Measurements from ENCODE around the gene CADPS. TPM values are rescaled to one million over a fixed set of nuclear protein-coding genes. Genes with fewer than 3 reads are reported as not detected.

Gene CADPS
- polyA plus RNA-seq, 1 experiment, result 0.12 TPM

GRCh38 chr3:62749130-62749529 lies 126.1 kb downstream of the CADPS start:
- Histone ChIP-seq H3K27ac (ENCODE audit: low read depth, low read length) (no peak overlapping the region), H3K4me3 (ENCODE audit: low read depth, low read length) (no peak overlapping the region), H3K9me3 (ENCODE audit: control insufficient read depth, insufficient read depth, low read length) (no peaks in the 10 kb centered on the region; the same call in 1 of the 2 replicates), H3K27me3 (ENCODE audit: control insufficient read depth, insufficient read depth, low read length) (no peaks in the 10 kb centered on the region)
- CTCF ChIA-PET, result no interaction called here
- POLR2A ChIA-PET, result no interaction called here
- no peak for DNase-seq (ENCODE audit: low read depth, low spot score)
- TF ChIP-seq CTCF (IDR thresholded peaks at IDR 0.05; ENCODE audit: low read depth, low read length), result no peak

- POLR2A ChIA-PET, result no interaction called here
- Histone ChIP-seq H3K27ac (ENCODE audit: low read depth, low read length) (no peak overlapping the region), H3K27me3 (ENCODE audit: control insufficient read depth, insufficient read depth, low read length) (no peaks in the 10 kb centered on the region), H3K9me3 (ENCODE audit: control insufficient read depth, insufficient read depth, low read length) (no peaks in the 10 kb centered on the region), H3K4me3 (ENCODE audit: low read depth, low read length) (no peak overlapping the region)
- no peak for DNase-seq (ENCODE audit: low read depth, low spot score)
- CTCF ChIA-PET, result no interaction called here
- no peak for TF ChIP-seq CTCF (IDR thresholded peaks at IDR 0.05; ENCODE audit: low read depth, low read length)
These were observed 137.8 kb downstream of the CADPS start for GRCh38 chr3:62737449-62737848.

- POLR2A ChIA-PET, result no interaction called here
- CTCF ChIA-PET, result interaction anchor here (0.6 kb wide), 1 partner anchor 266 kb away, joined by 3 read pairs; no protein-coding TSS in a partner anchor
- H3K4me3 ChIP-seq (ENCODE audit: low read depth, low read length), result no peak overlapping the region
- no peaks in the 10 kb centered on the region for H3K9me3 ChIP-seq (ENCODE audit: control insufficient read depth, insufficient read depth, low read length)
- H3K27ac ChIP-seq (ENCODE audit: low read depth, low read length), result no peak overlapping the region
- TF ChIP-seq CTCF (IDR thresholded peaks at IDR 0.05; ENCODE audit: low read depth, low read length), result no peak
- no peaks in the 10 kb centered on the region for H3K27me3 ChIP-seq (ENCODE audit: control insufficient read depth, insufficient read depth, low read length)
- no peak for DNase-seq (ENCODE audit: low read depth, low spot score)
These were observed 139.7 kb downstream of the CADPS start for GRCh38 chr3:62735510-62735909.

GRCh38 chr3:62732183-62732904 lies 142.9 kb downstream of the CADPS start:
- Histone ChIP-seq H3K9me3 (ENCODE audit: control insufficient read depth, insufficient read depth, low read length) (no peaks in the 10 kb centered on the region), H3K27me3 (ENCODE audit: control insufficient read depth, insufficient read depth, low read length) (no peaks in the 10 kb centered on the region), H3K27ac (ENCODE audit: low read depth, low read length) (no peak overlapping the region), H3K4me3 (ENCODE audit: low read depth, low read length) (no peak overlapping the region)
- no peak for TF ChIP-seq CTCF (IDR thresholded peaks at IDR 0.05; ENCODE audit: low read depth, low read length)
- DNase-seq (ENCODE audit: low read depth, low spot score), result no peak
- POLR2A ChIA-PET, result no interaction called here
- CTCF ChIA-PET, result no interaction called here

- DNase-seq (ENCODE audit: low read depth, low spot score), result no peak
- Histone ChIP-seq H3K9me3 (ENCODE audit: control insufficient read depth, insufficient read depth, low read length) (no peaks in the 10 kb centered on the region), H3K27ac (ENCODE audit: low read depth, low read length) (no peak overlapping the region), H3K4me3 (ENCODE audit: low read depth, low read length) (no peak overlapping the region), H3K27me3 (ENCODE audit: control insufficient read depth, insufficient read depth, low read length) (no peaks in the 10 kb centered on the region)
- CTCF ChIA-PET, result no interaction called here
- POLR2A ChIA-PET, result no interaction called here
- no peak for TF ChIP-seq CTCF (IDR thresholded peaks at IDR 0.05; ENCODE audit: low read depth, low read length)
These were observed 147.2 kb downstream of the CADPS start for GRCh38 chr3:62727981-62728380.
